Posterior vena cava (tissue), 2 donors: ENCODE results near the gene PLEKHA5. TPM values are rescaled to one million over a fixed set of nuclear protein-coding genes. Genes with fewer than 3 reads are reported as not detected.
"Not testable (repeated sequence)": the region's sequence is repeated elsewhere in the genome, so short reads cannot be mapped to it uniquely, and the experiment has no call there.

Experiments
- DNase-seq: peaks from one replicate; pipeline ENCODE4 v3.0.0-alpha.2; 2020; ENCODE audit warnings: low spot score
- intact Hi-C, 2 donors: fragments of 100-400 bp; cut with DNase I; formaldehyde crosslinking; loops; one replicate each; pipeline versions ENCODE4 v1.14.1 to v1.14.2; 2022 to 2023
- total RNA-seq, 2 donors: library from RNA; stranded (reverse); fragmentation: NEBNext Ultra II Directional; extraction: Animal tissue kit (Norgen Biotek cat#: 25700); gene quantifications; one replicate each; pipeline ENCODE4 v1.2.1, GENCODE V29; 2021
- donor health status: DM: yes; HTN: yes; CAD: no.
- donor health status: DM: yes; HTN: yes; CAD: no.

The PLEKHA5 gene
- total RNA-seq, 2 donors from 2014 or later, result 22.5 to 27.4 TPM

- intact Hi-C loops, result no loop called here
- no peak for DNase-seq
Measured at GRCh38 chr12:19369691-19370148, 240.2 kb downstream of the PLEKHA5 start.

GRCh38 chr12:19373586-19373985 lies 244.1 kb downstream of the PLEKHA5 start:
- DNase-seq, result no peak
- intact Hi-C loops, result no loop called here

GRCh38 chr12:19375888-19376287 lies 246.4 kb downstream of the PLEKHA5 start:
- intact Hi-C loops, result no loop called here
- no peak for DNase-seq

- no peak for DNase-seq
- intact Hi-C loops, result no loop called here
Measured at GRCh38 chr12:19376691-19377090, 247.2 kb downstream of the PLEKHA5 start.

- intact Hi-C loops, result no loop called here
- no peak for DNase-seq
Measured at GRCh38 chr12:19382111-19382526, 252.6 kb downstream of the PLEKHA5 start.

- intact Hi-C loops, result no loop called here
- DNase-seq, result no peak
Measured at GRCh38 chr12:19382563-19382962, 253.0 kb downstream of the PLEKHA5 start.

- no peak for DNase-seq
- intact Hi-C loops, result no loop called here
Measured at GRCh38 chr12:19387161-19387560, 257.6 kb downstream of the PLEKHA5 start.

- no peak for DNase-seq
- intact Hi-C loops, result no loop called here
Measured at GRCh38 chr12:19388131-19388549, 258.6 kb downstream of the PLEKHA5 start.

GRCh38 chr12:19390051-19390598 lies 260.6 kb downstream of the PLEKHA5 start:
- DNase-seq, result no peak

GRCh38 chr12:19392644-19393043 lies 263.1 kb downstream of the PLEKHA5 start:
- intact Hi-C loops, DNase-seq: not testable (repeated sequence)

More at GRCh38 chr12:19390051-19390598, 260.6 kb downstream of the PLEKHA5 start:
- intact Hi-C loops, result no loop called here

- DNase-seq, result no peak
- intact Hi-C loops, result no loop called here
Measured at GRCh38 chr12:19394385-19394784, 264.9 kb downstream of the PLEKHA5 start.

- no peak for DNase-seq
Measured at GRCh38 chr12:19397534-19397933, 268.0 kb downstream of the PLEKHA5 start.

GRCh38 chr12:19398376-19399363 lies 269.1 kb downstream of the PLEKHA5 start:
- intact Hi-C loops, result no loop called here
- no peak for DNase-seq

More at GRCh38 chr12:19397534-19397933, 268.0 kb downstream of the PLEKHA5 start:
- intact Hi-C loops, result no loop called here

GRCh38 chr12:19400649-19401285 lies 271.2 kb downstream of the PLEKHA5 start:
- DNase-seq, intact Hi-C loops: not testable (repeated sequence)

- no peak for DNase-seq
- intact Hi-C loops, result no loop called here
Measured at GRCh38 chr12:19402211-19402610, 272.7 kb downstream of the PLEKHA5 start.

- no peak for DNase-seq
- intact Hi-C loops, result no loop called here
Measured at GRCh38 chr12:19402743-19403431, 273.4 kb downstream of the PLEKHA5 start.

- intact Hi-C loops, result no loop called here
- DNase-seq, result no peak
Measured at GRCh38 chr12:19404242-19404880, 274.8 kb downstream of the PLEKHA5 start.

- no peak for DNase-seq
- intact Hi-C loops, result no loop called here
Measured at GRCh38 chr12:19409376-19409775, 279.8 kb downstream of the PLEKHA5 start.

- intact Hi-C loops, result no loop called here
- DNase-seq, result no peak
Measured at GRCh38 chr12:19410211-19410610, 280.7 kb downstream of the PLEKHA5 start.
